LNCAP (cell line): Measurements from ENCODE around the gene SRP14.

ENCODE experiments used
- CTCF ChIP-seq: fragments of 450-650 bp; IDR thresholded peaks from 2 replicates; pipeline ENCODE4 v1.5.1; 2017; ENCODE audit warnings: mild to moderate bottlenecking

Gene SRP14

GRCh38 chr15:39999538-40000200 is 39.3 kb downstream of the SRP14 start:
- TF ChIP-seq CTCF, result no peak

- no peak for TF ChIP-seq CTCF
Measured at GRCh38 chr15:39998511-39999077, 40.4 kb downstream of the SRP14 start.

DNA sequence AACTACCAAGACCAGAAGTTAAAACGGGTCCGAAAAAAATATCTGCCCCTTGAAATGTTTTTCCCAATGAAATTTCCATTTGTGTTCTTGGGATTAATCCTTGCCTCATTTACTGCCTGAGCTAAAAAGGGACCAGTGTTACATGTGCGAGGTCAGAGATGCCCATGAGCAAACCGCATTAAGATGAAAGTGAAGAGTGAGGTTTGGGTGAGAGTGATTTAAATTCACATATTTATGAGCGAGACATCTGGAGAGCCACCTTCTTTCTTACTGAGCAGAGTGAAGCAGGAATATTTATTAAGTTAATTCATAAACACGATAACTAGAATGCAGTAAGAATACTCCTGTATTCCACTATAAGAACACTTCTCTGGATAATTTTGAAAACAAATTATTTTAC is 41.3 kb downstream of the SRP14 start:
- TF ChIP-seq CTCF, result no peak

- TF ChIP-seq CTCF, result no peak
Measured at GRCh38 chr15:39997031-39997430, 42.0 kb downstream of the SRP14 start.

GRCh38 chr15:39990706-39991105 is 48.3 kb downstream of the SRP14 start:
- TF ChIP-seq CTCF, result no peak

DNA sequence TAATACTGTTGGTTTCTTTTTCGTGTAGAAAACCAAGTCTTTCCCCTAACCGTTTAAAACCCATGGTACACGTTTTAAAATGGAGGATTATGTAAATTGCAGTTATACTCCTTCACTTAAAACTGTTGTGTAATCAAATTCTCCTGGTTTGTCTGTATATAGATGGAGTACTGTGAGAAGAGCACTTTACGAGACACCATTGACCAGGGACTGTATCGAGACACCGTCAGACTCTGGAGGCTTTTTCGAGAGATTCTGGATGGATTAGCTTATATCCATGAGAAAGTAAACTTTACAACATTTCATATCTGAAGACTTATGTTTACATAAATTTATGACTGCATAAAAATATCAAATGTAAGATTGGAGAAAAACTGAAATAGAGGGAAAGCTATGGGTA is 51.2 kb downstream of the SRP14 start:
- TF ChIP-seq CTCF, result no peak
